K562 (cell line): ENCODE results near the gene CCDC106. TPM values are rescaled to one million over a fixed set of nuclear protein-coding genes. Genes with fewer than 3 reads are reported as not detected.
A peak's percentile ranks its signal among the peaks of the same experiment; 100 is the strongest.

Source experiments
- ATAC-seq: fragments of 200-7000 bp; cut with Tn5 transposase; 3 replicates; pipeline ENCODE4 v1.9.1; 2020; ENCODE audit warnings: moderate library complexity
- BruUV-seq: library from RNA; stranded (reverse); fragments of 400-500 nt; replicated peaks from 2 replicates; lab custom pipeline; 2021; lab: Mats Ljungman, UMichigan
- CTCF ChIA-PET: fragments of 300-600 bp; formaldehyde crosslinking; extraction: SDS; loops from one replicate; lab custom pipeline; 2021; ENCODE audit warnings: low intra/inter-chr PET ratio; lab: Yijun Ruan, JAX
- POLR2A ChIA-PET: fragments of 300-600, 350-650 bp; sonication (Branson Sonifier 250); formaldehyde crosslinking; extraction: SDS; loops from one replicate; lab custom pipeline; 2021; ENCODE audit warnings: antibody characterized with exemption, inconsistent platforms; lab: Yijun Ruan, JAX
- DNase-seq, 4 experiments: peaks; one replicate each; pipeline versions ENCODE4 v3.0.0 to v3.0.0-alpha.2; 2011 to 2018; ENCODE audit warnings: low spot score in 3 of 4, mixed read lengths in 3 of 4; ENCODE audit errors: extremely low read depth in 1 of 4
- FAIRE-seq: peaks from 2 replicates; lab custom pipeline; 2011; peaks lifted over from hg19 to GRCh38; lab: Jason Lieb, UNC
- H2AFZ ChIP-seq: 2 replicates; pipeline ENCODE4 v1.6.0; 2011; ENCODE audit warnings: low read depth, low read length, control low read depth, inconsistent platforms
- H3K27ac ChIP-seq: fragments of 200-600 bp; 3 replicates; pipeline ENCODE4 v1.8.0; 2011; ENCODE audit warnings: low read depth, mild to moderate bottlenecking, control low read depth, inconsistent platforms, low read length, moderate library complexity, mixed read lengths; ENCODE audit errors: extremely low read depth
- H3K27me3 ChIP-seq, 2 experiments: fragments of 300-600 bp in 1 of 2; 2 replicates in 1 of 2; 3 replicates in 1 of 2; pipeline versions ENCODE4 v1.6.0 to v1.8.0; 2011; ENCODE audit warnings: inconsistent platforms in 2 of 2, low read length in 2 of 2, mild to moderate bottlenecking in 1 of 2, mixed read lengths in 1 of 2, moderate library complexity in 1 of 2; ENCODE audit not compliant: control insufficient read depth in 2 of 2, insufficient read depth in 2 of 2
- H3K36me3 ChIP-seq: fragments of 300-600 bp; 3 replicates; pipeline ENCODE4 v1.8.0; 2011; ENCODE audit warnings: mild to moderate bottlenecking, low read length, inconsistent platforms; ENCODE audit not compliant: control insufficient read depth, insufficient read depth
- H3K4me1 ChIP-seq, 2 experiments: fragments of 200-600 bp in 1 of 2; replicated peaks in 1 of 2; 2 replicates in 1 of 2; 3 replicates in 1 of 2; pipeline versions ENCODE4 v1.5.1 to v1.8.0; 2011; ENCODE audit warnings: inconsistent platforms in 2 of 2, low read length in 2 of 2, mild to moderate bottlenecking in 1 of 2, mixed read lengths in 1 of 2, moderate library complexity in 1 of 2; ENCODE audit not compliant: control insufficient read depth in 2 of 2, insufficient read depth in 2 of 2
- H3K4me2 ChIP-seq: 2 replicates; pipeline ENCODE4 v1.6.1; 2011; ENCODE audit warnings: low read length, control low read depth, inconsistent platforms, mixed read lengths; ENCODE audit not compliant: insufficient read depth
- H3K4me3 ChIP-seq: fragments of 200-600 bp; sonication (generic), shearing (Covaris generic); 2 replicates; pipeline ENCODE4 v1.5.1; 2016; ENCODE audit warnings: control low read depth, inconsistent platforms
- H3K79me2 ChIP-seq: fragments of 200-600 bp; 3 replicates; pipeline ENCODE4 v1.8.0; 2011; ENCODE audit warnings: low read length, inconsistent platforms; ENCODE audit not compliant: control insufficient read depth, insufficient read depth
- H3K9ac ChIP-seq, 2 experiments: 2 replicates each; pipeline versions ENCODE4 v1.6.0 to v1.6.1; 2011; ENCODE audit warnings: low read depth in 2 of 2, low read length in 2 of 2, control low read depth in 1 of 2, inconsistent platforms in 1 of 2, mild to moderate bottlenecking in 1 of 2, mixed read lengths in 1 of 2; ENCODE audit not compliant: insufficient read depth in 1 of 2
- H3K9me1 ChIP-seq: one replicate; pipeline ENCODE4 v1.6.0; 2011; ENCODE audit warnings: inconsistent platforms, mild to moderate bottlenecking, low read length, moderate library complexity; ENCODE audit not compliant: control insufficient read depth, insufficient read depth
- H3K9me3 ChIP-seq: replicated peaks from 2 replicates; pipeline ENCODE4 v1.5.1; 2011; ENCODE audit warnings: low read depth, low read length, inconsistent platforms; ENCODE audit not compliant: control insufficient read depth, insufficient read depth
- H4K20me1 ChIP-seq: replicated peaks from 2 replicates; pipeline ENCODE4 v1.6.1; 2011; ENCODE audit warnings: low read length, inconsistent platforms, mixed read lengths; ENCODE audit not compliant: control insufficient read depth, insufficient read depth
- CREB1 ChIP-seq, 2 experiments: sonication (generic) in 1 of 2; formaldehyde crosslinking in 1 of 2; IDR thresholded peaks; 2 replicates each; pipeline versions ENCODE4 v1.6.1 to v1.8.0; 2012 to 2022; ENCODE audit warnings: inconsistent platforms in 1 of 2, mild to moderate bottlenecking in 1 of 2, missing genetic modification reagents in 1 of 2, moderate library complexity in 1 of 2
- POLR2G ChIP-seq: fragments of 200-400 bp; formaldehyde crosslinking; IDR thresholded peaks from 2 replicates; pipeline ENCODE4 v1.6.1; 2017; ENCODE audit warnings: low read depth, mild to moderate bottlenecking, antibody characterized with exemption, low read length, moderate library complexity
- WGBS: fragments of 100-300 bp; shearing (Covaris generic); methylation state at CpG from one replicate; pipeline ENCODE4 v1.1.6; 2016; ENCODE audit warnings: low coverage, mixed read lengths; ENCODE audit not compliant: insufficient coverage; ENCODE audit errors: missing lambda C conversion rate; 5-methylcytosine and 5-hydroxymethylcytosine counted together
- in situ Hi-C: fragments of 300-500 bp; cut with MboI; formaldehyde crosslinking; loops from 4 replicates; pipeline ENCODE4 v1.15.0; 2018; ENCODE audit warnings: inconsistent platforms, mixed read lengths
- intact Hi-C: fragments of 100-400 bp; cut with micrococcal nuclease; formaldehyde crosslinking; loops from 2 replicates; pipeline ENCODE4 v1.14.2; 2022
- polyA plus RNA-seq, 8 experiments: library from polyadenylated mRNA; depleted of rRNA in 4 of 8; stranded (reverse) in 5 of 8; unstranded in 3 of 8; fragments of >200 nt; fragmentation: Nextera tagmentation in 2 of 8; fragmentation: Illumina TruSeq in 1 of 8; extraction: Ambion mirVana in 2 of 8; extraction: Trizol in 1 of 8; gene quantifications; 2 replicates each; pipeline versions ENCODE4 v1.2.1 to v1.2.3, GENCODE V29; 2011 to 2014; ENCODE audit warnings: inconsistent platforms in 1 of 8, missing spikeins in 1 of 8
- total RNA-seq, 7 experiments: library from RNA; depleted of rRNA in 6 of 7; stranded (reverse); fragments of >200 nt in 6 of 7; fragmentation: Illumina TruSeq in 2 of 7; extraction: Trizol in 2 of 7; gene quantifications; 2 replicates each; pipeline versions ENCODE4 v1.2.1 to v1.2.3, GENCODE V29; 2011 to 2021; ENCODE audit warnings: low replicate concordance in 1 of 7
- TF ChIP-seq, protein P1 (sequence below): fragments of 450-650 bp; formaldehyde crosslinking; IDR thresholded peaks from 2 replicates; pipeline ENCODE4 v1.4.0; 2022; ENCODE audit warnings: missing genetic modification characterization

The CCDC106 gene
- total and polyA plus RNA-seq, 9 of the 15 experiments (the other 6 are each of a cell fraction or from before 2014, with no cell fraction given) = 0.10 to 27.5 (median 15.0) TPM; not detected in 1

DNA sequence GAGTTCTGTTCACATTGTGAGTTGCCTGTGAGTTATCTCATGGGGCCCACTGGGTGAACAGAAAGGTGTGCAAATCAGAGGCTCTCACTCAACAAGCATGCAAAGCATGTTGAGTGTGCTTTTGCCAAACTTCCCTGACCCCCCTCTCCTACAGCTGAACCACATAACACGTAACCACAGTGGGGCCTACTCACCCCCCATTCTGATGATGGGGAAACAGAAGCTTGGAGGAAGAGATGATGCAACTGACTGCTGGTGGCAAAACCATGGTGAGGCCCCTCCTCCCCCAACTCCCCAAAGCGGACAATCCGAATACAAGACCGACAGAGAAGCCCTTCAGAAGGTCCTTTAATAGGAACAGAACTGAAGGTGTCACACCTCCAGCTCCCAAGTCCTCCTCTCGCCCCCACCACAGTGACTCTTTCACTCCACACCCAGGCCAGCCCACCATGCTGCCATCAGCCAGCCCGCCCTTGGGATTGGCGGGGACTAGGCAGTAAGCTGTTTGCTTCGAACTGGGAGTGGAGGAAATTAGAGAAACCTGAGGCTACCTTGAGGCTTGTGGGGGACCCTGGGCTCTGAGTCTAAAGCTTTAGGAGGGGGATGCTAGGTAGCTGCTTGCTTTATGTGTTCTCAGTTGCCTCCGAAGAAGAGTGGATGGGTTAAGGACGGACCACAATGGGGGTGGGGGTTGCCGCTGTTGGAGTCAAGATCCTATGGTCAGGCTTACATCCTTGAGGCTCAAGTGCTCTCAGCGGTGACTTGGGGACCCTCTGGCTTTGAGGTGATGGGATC lies 27.4 kb upstream of the CCDC106 start (continued):
- TF ChIP-seq, protein P1, sequence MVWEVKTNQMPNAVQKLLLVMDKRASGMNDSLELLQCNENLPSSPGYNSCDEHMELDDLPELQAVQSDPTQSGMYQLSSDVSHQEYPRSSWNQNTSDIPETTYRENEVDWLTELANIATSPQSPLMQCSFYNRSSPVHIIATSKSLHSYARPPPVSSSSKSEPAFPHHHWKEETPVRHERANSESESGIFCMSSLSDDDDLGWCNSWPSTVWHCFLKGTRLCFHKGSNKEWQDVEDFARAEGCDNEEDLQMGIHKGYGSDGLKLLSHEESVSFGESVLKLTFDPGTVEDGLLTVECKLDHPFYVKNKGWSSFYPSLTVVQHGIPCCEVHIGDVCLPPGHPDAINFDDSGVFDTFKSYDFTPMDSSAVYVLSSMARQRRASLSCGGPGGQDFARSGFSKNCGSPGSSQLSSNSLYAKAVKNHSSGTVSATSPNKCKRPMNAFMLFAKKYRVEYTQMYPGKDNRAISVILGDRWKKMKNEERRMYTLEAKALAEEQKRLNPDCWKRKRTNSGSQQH (CRISPR knock-in tag) = no peak
- TF ChIP-seq, all 486 proteins: peak for 8

DNA sequence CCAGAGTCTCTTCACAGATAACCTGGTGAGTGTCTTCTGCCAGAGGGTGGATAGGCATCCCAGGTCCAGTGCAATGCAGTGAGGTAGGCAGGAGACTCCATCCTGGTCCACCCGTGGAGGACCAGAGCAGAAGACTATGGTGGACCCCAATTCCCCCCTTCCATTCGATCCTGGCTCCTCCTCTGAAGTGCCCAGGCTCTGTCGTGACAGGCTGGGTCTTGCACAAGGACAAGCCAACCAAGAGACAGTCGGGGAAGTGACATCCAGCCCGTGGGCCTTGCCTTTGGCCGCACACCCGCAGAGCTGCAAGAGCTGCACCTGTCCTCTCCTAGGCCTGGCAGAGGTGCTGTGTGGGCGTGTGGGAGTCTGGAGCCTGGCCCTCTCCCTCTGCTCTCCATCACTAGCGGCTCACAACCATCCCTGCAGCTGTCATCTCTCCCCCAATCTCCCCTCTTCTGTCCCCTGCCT lies 26.8 kb upstream of the CCDC106 start:
- Histone ChIP-seq H3K79me2 (peaks cover 7% of the 10 kb centered on the region; the same call in 2 of the 3 replicates), H3K36me3 (peaks cover 22% of the 10 kb centered on the region; the same call in 2 of the 3 replicates), H3K27ac (no peak overlapping the region), H3K27me3 (no peaks in the 10 kb centered on the region), H3K4me2 (no peak overlapping the region), H3K9me1 (peaks cover 3% of the 10 kb centered on the region), H3K9me3 (no peaks in the 10 kb centered on the region), H3K4me3 (no peak overlapping the region), H4K20me1 (no peaks in the 10 kb centered on the region; the same call in 1 of the 2 replicates), H2AFZ (no peak overlapping the region), H3K4me1 (peaks cover 9 to 16% of the 10 kb centered on the region in 2 experiments; a peak in 4 of 5 replicates), H3K9ac (no peak overlapping the region)
- DNase-seq (peak in 1 of 4 experiments; percentile 6), FAIRE-seq (no peak), ATAC-seq (no peak)
- TSS peak; percentile 42 for BruUV-seq
- ChIA-PET CTCF (no interaction called here), POLR2A (interaction anchor here (1.0 to 2.0 kb wide), 2 partner anchors 15 to 22 kb away, joined by 4 to 11 read pairs; partner anchors contain the start of genes FIZ1 and ZNF865)
- intact Hi-C loops = no loop called here
- 83% methylated on average over 7 of the region's 9 CpGs for WGBS
- in situ Hi-C loops = loop anchor here (10.0 kb wide), 1 partner anchor 336 kb away; the partner anchor contains the start of genes BRSK1 and HSPBP1
- TF ChIP-seq POLR2G (peak; percentile 11; the same call in 1 of the 2 replicates), CREB1 (IDR thresholded peaks at IDR 0.05) (no peak), CREB1 (CRISPR knock-in tag; IDR thresholded peaks at IDR 0.05) (no peak)
